ENCODE measurements around the gene RTL9.
"Not testable (repeated sequence)": the region's sequence is repeated elsewhere in the genome, so short reads cannot be mapped to it uniquely, and the experiment has no call there.

Gene RTL9

DNA sequence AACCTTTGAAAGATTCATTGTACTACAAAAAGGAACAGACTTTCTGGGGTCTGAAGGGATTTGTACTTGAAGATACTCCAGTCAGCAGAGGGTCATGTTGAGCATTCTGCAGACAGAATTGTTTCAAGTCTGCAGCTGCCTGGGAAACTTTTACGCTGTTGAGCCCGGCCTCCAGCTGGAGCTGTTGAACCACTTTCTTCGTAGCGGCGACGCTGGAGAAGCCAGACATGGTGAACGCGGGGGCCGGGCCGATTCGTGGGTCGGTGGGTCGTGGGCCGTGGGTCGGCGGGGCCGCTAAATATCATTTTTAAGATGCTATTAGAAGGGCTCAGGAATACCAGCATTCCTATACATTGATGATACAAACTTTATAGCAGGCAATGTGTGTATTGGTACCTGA lies 12.0 kb upstream of the RTL9 start:
- DNase-seq = no peak

DNA sequence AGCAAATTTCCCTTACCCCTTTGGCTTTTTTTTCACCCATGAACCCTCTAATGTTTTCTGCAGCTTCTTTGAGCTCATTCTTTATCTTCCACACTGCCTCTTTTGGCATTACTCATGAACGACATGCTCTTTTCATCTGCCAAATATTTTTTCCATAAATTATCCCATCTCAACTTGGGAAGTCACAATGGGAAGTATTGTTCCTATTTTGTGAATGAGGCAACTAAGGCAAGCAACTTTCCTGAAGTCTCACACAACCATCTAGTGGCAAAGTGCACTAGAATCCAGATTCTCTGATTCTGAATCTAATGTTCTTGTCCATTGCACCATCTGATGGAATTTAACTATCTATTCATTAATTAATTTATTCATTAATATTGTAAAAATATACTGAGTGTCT lies 625 bp downstream of the RTL9 start:
- no peak for DNase-seq

DNA sequence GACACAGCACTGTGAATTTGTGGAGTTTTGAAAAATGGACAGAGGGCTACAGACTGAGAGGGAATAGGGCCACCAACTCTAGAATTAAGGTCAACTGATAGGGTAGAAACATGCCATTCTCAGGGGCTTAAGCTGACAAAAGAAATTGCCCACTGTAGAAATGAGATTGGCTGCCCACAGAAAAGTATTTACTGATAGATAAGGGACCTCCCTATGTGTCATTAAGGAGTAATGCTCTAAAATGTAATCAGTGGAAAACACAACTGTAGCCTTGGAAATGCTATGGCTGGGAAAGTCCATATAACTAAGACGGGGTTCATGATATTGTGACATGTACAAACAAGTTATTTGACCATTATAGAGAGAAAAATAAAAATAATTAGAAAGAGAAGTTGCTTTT lies 4.6 kb downstream of the RTL9 start:
- DNase-seq = no peak

DNA sequence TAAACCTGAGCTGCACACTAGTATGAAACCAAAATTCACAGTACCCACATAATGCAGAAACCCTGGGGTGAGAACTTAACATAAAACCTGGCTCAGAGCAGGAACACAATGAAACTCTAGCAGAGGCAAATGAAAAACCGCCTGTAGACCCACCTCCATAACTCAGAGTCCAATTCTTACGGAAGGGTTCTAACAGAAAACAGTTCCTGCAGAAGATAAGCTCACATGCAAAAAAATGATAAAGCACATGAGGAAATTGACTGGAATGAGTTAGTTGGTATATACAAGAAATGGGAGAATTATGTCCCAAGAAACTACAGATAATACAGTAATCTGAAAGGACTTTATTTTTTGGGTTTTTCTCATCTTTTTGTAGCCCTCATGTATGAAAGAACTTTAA lies 14.7 kb downstream of the RTL9 start:
- no peak for DNase-seq

DNA sequence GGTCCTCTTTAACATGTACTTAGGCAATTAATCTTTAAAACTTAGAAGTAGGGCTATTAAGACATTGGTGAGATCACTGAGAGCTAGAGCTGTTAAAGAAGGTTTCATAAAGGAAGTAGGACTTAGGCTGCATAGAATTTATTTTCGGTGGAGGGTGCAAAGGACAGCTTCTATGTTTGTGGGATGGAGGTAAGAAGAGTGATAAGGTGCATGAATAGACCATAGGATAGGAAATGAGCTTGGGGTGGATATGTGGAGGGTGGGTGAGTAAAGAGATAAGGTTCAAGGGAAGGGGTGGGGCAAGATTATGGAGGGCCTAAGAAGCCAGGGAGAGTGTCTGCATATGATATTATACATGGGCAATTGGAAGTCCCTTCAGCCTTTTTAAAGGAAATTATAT lies 15.9 kb downstream of the RTL9 start:
- no peak for DNase-seq

DNA sequence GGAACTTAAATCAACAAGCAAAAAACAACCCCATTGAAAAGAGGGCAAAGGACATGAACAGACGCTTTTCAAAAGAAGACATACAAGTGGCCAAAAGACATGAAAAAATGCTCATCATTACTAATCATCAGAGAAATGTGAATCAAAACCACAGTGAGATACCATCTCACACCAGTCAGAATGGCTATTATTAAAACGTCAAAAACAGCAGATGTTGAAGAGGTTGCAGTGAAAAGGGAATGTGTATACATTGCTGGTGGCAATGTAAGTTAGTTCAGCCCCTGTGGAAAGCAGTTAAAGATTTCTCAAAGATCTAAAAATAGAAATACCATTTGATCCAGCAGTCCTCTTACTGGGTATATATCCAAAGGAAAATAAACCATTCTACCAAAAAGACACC lies 22.6 kb downstream of the RTL9 start:
- DNase-seq = no peak

DNA sequence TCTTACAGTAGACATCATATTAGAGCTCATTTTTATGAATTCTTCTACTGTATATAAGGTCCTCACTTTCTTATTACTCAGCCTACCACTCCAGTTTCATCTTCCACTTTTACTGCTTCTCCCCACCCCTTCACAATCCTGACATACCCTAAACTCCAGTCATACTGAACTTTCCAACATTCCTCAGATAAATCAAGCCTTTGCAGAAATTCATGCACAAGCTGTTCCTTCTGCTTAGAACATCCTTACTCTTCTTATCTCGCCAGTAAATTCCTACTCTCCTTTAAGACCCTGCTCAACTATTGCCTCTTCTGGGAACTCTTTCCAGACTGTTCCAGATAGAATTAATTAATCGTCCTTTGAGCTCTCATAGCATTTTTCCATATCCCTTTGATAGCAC lies 24.8 kb downstream of the RTL9 start:
- DNase-seq = no peak

DNA sequence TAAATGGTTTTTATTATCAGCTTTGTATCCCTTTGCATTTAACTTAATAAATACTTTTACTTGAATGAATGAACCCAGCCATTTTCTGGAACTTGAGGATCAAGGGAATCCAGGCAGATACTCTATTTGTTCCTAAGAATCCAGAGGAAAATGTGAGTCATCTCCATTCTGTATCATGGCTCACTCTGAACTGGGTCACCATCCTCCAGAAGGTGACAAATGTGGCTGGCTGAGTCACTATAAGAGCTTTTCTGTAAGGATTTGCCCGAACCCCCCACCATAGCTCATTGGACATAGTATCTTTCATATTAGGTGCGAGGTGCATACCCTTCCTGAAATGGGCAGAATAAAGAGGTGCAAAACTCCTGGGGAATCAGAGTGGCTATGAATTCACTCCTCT lies 25.8 kb downstream of the RTL9 start:
- DNase-seq = no peak

DNA sequence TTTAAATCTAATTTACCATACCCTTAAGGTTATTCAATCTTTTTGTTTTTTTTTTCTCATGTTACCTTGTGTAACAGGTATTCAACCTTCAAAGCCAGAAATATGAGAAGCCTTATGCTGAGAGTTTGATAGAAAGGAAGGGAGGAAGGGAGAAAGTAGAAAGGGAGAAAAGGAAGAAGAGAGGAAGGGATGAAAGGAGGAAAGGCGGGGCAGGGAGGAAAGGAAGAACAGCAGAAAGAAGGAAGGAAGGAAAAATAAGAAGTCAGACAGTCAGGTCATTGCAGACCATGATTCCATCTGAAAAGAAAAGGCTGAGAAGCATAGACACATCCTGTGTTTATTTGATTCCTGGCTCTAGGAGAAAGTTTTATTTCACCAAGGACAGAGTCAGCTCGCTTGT lies 30.9 kb downstream of the RTL9 start:
- DNase-seq = no peak

DNA sequence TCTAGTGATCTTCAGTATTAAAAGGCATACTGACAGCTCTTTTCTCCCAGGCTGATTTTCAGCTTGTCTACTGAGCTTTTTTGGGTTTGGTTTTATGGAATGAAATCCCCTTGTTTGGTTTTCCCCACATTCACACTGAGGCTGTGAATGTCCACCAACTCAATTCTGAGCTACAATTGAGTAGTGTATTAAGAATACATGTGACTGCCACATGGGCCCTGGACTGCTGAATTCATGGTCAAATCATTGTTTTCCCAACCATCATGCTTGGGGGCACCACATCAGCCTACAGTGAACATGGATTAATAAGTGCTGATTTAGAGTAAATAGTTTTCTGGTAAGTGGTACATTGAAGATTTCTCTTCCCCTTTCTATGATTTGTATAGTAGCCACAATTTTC lies 32.4 kb downstream of the RTL9 start:
- no peak for DNase-seq

DNA sequence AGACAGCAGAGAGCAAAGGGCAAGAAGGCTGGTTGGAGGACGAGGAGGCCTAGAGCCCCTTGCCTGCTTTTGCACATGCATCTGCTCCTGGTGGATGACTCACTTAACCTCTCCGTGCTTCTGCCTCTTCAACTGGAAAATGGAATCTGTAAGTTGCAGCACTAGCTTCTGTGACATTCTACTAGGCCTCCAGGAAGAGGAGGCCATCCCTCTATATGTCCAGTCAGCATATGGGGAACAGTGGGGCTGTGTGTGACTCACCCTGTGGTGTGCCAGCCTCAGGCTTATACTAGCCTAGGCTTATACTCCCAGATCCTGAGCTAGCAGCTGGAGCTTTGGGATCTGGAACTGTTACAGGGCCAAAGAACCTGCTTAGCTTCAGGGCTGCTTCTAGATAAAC lies 36.0 kb downstream of the RTL9 start:
- no peak for DNase-seq

DNA sequence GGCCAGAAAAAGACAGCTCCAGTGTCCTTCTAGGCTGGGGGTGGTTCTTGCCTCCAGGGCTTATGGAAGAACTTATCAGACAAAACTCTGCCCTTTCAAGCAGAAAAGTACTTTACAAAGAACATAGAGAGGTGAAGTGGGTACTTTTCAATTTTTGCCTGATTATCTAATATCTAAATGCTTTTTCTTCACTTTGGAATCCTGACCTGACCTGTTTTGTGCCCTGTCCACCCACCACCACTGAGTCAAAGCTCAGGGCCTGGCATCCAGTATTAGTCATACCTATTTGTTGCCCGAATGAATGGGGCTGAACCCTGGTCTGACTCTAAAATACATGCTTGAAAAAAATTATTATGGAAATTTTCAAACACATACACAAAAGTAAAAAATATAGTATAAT lies 37.2 kb downstream of the RTL9 start:
- no peak for DNase-seq

DNA sequence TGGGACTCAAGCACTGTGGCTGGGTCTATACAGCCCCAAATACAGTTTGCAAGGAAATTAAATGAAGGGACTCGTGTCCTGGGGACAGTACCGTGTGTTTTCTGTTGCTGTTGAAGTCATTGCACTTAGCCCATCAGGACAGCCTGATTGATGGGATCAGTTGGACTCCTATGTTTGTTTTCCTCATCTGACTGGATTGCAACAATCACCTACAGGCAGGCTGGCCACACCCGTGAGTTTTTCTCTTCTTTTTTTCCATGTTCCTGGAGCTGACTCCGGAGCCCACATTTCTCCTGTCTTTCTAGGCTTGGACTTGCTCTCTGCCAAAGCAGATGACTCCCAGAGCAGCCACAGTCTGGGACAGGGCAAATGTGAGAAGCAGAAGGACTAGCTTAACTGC lies 38.1 kb downstream of the RTL9 start:
- no peak for DNase-seq

DNA sequence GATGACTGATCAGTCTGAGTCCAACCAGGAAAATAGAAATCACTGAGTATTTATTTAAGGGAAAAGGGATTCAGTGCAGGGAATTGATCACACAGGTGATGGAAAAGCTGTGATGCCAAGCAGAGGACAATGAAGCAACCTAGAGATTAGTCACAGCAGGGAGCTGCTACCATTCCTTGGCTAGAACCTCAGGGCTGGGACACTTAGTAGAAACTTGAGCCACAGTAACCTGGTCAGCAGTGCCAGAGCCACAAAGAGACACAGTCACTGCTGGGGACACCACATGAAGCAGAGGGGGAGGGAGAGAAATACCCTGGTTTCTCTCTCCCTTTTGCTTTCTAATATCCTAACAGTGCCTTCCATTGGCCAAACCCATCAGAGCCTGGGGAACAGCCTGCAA lies 38.7 kb downstream of the RTL9 start:
- no peak for DNase-seq

DNA sequence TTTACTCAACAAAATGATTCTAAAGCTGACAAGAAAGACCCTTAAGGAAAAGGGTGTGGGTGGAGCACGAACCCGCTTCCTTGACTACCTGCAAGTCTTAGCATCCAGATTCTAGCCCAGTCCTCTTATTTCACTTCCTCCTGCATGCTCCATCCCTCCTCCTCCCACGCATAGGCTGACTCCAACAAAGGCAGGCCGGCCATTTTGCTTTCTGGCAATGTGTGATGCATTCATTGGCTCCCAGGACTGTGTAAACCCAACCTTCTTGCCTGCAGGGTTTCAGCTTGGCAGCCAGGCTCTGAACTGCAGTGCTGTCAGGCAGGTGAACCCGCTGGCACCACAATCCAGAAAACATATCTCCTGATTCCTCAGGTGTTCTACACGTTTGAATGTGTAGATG lies 39.3 kb downstream of the RTL9 start:
- DNase-seq = no peak

DNA sequence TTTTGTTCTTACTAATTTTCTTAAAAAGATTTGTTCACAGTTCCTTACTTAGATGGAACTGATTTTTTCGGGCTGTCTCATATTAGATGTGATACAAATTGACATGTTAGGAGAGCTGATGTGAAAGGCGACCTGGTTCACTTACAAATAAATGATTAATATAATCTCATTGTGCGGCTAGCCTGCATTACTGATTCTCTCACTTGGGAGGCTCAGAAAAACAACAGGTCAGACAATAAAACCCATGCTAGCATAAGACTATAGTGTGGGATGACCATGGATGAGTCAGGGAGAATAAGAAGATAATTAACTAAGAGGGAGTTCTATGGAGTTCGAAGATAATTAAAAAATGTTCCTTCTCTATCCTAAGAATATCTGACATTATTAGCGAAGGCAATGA lies 40.8 kb downstream of the RTL9 start:
- no peak for DNase-seq

DNA sequence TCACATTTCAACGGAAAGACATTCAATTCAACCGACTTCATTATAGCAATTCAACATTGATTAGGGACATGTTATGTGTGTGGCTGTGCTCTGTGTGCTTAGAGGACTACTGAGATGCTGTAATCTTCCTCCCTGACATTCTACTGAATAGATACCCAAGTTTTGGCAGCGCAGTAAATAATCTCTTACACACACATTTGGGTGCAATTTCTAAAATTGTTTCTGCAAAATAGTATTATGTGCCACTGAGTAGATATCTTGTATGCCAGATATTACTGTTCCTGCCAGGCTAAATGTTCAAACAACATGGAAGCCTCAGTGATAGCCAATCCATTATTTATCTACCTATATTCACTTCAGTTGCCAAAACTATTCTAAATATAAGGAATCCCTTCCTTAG lies 41.3 kb downstream of the RTL9 start:
- no peak for DNase-seq

DNA sequence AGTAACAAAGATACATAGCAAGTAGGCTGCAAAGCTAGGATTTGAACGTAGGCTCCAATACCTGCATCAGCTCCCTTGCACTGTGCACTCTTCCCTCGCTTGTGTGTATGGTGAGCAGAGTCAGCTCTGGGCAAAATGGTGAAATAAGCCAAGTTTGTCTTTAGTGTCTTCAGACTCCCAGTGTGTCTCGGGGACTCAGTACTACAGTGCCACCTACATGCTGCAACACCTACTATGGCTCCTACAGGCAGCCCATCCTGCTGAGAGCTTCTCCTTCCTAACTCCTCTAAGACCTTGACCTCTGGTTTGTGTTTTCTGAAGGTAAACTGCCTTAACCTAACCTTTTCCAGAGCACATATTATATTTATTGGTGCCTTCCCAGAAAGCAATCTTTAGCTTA lies 42.5 kb downstream of the RTL9 start:
- DNase-seq = no peak

DNA sequence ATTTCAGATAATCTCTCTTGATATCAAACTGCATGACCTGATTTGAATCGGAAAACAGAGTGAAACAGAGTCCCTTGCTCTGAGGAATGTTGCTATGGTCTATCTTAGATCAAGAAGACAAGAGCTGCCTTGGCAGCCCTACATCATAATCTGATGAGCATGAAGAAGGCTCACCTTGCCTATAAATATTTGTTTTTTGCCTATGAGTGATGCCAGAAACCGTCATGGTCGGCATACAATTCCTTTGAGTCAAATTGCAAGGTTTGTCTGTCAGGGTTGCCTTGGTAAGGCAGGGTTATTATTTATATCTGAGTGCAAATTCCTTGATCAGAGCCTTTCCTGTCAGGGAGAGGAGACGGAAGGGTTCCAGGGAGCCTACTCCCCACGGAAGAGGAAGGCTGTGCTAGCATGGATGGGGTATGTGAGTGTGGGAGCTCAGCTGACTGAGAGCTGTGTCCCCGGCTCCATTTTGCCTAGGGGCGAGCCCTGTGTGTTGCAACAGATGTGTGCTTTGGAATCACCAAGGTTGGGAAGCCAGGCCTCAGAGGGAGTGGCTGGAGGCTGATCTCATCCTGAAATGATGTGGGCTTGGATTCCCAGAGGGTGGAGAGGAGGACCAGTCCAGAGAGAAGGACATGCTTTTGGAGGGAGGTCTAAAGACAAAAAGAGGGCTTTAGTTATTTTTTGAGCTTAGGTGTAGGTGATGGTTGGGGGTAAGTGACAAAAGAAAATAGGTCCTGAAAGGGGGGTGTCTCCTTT lies 43.6 kb downstream of the RTL9 start:
- no peak for DNase-seq

DNA sequence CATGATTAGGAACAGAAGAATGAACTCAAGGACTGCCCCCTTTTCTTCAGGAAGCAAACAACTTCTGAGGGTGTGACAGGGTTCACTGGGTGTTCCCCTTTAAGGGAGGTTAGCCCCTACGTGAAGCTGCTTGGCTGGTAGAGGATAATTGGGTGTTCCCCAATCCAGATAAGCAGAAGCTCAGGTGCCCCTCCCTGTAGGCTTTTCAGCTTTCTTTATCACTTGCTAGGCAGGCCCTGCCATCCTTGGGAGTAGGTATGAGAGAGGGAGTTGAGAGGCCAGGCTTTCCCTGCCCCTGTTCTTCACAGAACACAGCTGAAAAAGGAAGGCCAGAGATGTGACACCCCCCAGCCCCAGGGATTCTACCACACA lies 44.2 kb downstream of the RTL9 start:
- DNase-seq = no peak

DNA sequence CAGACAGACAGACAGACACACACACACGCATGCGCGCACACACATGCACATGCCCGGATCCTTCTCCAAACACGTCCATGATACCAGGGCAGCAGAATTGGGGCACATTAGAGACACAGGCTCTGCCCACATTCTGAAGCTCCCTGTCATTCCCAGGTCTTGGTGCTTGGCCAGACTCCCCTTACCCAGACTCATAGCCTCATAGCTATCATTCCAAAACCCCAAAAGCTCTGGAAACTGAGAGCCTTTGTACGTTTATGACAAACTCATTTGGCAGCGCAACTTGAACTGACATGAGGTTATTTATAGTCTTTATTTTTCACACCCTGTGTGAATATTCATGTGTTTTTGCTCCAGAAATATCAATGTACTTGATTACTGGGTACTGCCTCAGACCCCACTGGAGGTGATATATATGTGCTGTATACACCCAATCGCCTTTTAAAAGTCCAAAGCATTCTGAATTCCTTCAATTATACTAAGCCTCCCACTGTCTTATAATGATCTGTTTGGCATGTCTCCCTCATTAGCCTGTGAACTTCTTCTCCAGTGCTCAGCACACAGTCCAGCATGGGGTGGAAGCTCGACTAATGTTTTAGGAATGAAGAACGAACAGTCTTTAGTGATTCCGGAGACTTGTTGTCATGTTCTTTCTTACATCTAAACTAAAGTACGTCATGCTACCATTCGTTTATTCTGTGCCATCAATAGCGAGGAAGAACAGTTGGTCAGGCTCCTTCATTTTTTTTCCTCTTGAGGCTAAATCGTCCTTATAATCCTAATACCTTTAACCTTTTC lies 45.0 kb downstream of the RTL9 start:
- DNase-seq = no peak

DNA sequence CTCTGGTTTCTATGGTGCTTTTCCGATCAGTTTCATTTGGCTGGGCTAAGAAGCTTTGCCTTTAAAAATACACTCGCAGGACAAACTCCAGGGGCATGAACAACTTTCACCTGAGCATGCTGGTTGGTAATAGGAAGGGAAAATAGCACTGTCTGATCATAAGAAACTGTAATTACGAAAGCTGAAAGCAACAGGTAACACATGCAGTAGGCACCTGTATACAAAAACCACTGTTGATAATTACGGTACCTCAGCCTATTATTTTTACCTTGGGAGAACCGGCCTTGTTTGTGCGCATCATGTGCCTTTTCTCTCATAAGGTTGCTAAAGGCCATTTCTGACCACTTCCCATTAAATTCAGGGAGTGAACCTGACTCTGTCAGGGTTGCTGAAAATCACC lies 45.7 kb downstream of the RTL9 start:
- DNase-seq = no peak

DNA sequence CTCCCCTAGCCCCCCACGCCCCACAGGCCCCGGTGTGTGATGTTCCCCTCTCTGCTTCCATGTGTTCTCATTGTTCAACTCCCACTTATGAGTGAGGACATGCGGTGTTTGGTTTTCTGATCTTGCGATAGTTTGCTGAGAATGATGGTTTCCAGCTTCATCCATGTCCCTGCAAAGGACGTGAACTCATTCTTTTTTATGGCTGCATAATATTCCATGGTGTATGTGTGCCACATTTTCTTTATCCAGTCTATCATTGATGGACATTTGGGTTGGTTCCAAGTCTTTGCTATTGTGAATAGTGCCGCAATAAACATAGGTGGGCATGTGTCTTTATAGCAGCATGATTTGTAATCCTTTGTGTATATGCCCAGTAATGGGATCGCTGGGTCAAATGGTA lies 47.6 kb downstream of the RTL9 start:
- DNase-seq = not testable (repeated sequence)

DNA sequence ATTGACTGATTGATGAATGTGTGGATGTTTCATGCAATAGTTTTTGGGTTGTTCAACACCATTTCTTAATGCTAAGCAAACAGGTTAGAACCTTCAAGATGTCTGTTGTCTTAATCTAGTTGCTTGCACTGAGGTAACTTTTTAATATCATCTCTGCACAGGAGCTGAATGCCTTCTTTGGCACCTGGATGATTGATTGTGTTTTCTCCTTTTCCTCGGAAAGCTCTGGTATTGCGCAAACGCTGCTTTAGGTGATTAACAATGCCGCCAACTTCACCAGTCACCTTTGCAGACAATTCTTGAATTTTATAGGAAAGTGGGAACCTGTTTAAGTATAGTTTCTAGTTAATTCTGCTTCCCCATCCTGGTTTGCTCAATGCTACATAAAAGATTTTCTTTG lies 48.2 kb downstream of the RTL9 start:
- DNase-seq = no peak
